22Rv1 (cell line): ENCODE data around the gene PES1.

ENCODE experiments used
- ZFX ChIP-seq: fragments of 450-650 bp; IDR thresholded peaks from 2 replicates; pipeline ENCODE4 v1.6.1; 2017; ENCODE audit warnings: antibody characterized with exemption, borderline replicate concordance
- TF ChIP-seq, protein P1 (sequence below): fragments of 450-650 bp; IDR thresholded peaks from 2 replicates; pipeline ENCODE4 v1.5.1; 2017; ENCODE audit warnings: mild to moderate bottlenecking

DNA sequence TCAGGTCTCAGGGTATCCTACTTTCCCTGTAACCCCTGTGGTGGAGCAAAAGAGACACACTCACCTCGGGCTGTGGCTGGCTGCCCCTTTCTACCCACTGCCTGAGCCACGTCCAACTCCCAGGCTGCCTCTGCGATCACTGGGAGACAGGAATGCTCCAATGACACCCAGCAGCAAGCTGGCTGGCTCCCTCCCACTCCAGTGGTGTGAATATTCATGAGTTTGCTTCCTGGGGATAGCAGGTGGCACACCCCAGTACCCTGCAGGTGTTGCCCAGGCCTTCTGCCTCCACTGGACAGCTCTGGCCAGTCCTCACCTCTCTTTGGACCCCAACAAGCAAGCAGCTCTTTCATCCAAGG lies 27.0 kb downstream of the PES1 start:
- TF ChIP-seq, protein P1, sequence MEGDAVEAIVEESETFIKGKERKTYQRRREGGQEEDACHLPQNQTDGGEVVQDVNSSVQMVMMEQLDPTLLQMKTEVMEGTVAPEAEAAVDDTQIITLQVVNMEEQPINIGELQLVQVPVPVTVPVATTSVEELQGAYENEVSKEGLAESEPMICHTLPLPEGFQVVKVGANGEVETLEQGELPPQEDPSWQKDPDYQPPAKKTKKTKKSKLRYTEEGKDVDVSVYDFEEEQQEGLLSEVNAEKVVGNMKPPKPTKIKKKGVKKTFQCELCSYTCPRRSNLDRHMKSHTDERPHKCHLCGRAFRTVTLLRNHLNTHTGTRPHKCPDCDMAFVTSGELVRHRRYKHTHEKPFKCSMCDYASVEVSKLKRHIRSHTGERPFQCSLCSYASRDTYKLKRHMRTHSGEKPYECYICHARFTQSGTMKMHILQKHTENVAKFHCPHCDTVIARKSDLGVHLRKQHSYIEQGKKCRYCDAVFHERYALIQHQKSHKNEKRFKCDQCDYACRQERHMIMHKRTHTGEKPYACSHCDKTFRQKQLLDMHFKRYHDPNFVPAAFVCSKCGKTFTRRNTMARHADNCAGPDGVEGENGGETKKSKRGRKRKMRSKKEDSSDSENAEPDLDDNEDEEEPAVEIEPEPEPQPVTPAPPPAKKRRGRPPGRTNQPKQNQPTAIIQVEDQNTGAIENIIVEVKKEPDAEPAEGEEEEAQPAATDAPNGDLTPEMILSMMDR: no peak
- TF ChIP-seq ZFX: no peak
